Keratinocyte (primary cell): ENCODE data around the gene FTCD. TPM values are rescaled to one million over a fixed set of nuclear protein-coding genes. Genes with fewer than 3 reads are reported as not detected.

Experiments used
- DNase-seq: peaks from one replicate; pipeline ENCODE4 v3.0.0-alpha.2; 2011; ENCODE audit warnings: low read depth, missing footprints, low spot score
- FAIRE-seq: peaks from 2 replicates; lab custom pipeline; 2011; peaks lifted over from hg19 to GRCh38; lab: Jason Lieb, UNC
- H2AFZ ChIP-seq: 2 replicates; pipeline ENCODE4 v1.6.0; 2012; ENCODE audit warnings: low read length, control low read depth, inconsistent platforms; ENCODE audit not compliant: control insufficient read depth
- H3K27ac ChIP-seq: 2 replicates; pipeline ENCODE4 v1.5.1; 2011; ENCODE audit warnings: low read length; ENCODE audit not compliant: control insufficient read depth, insufficient read depth
- H3K27me3 ChIP-seq: 3 replicates; pipeline ENCODE4 v1.6.0; 2011; ENCODE audit warnings: low read length; ENCODE audit not compliant: control insufficient read depth, insufficient read depth; ENCODE audit errors: extremely low read depth
- H3K36me3 ChIP-seq, 2 experiments: 2 replicates in 1 of 2; 3 replicates in 1 of 2; pipeline ENCODE4 v1.5.1; 2011; ENCODE audit warnings: low read length in 2 of 2, mild to moderate bottlenecking in 1 of 2; ENCODE audit not compliant: control insufficient read depth in 2 of 2, insufficient read depth in 2 of 2; ENCODE audit errors: extremely low read depth in 1 of 2
- H3K4me1 ChIP-seq: 3 replicates; pipeline ENCODE4 v1.5.1; 2011; ENCODE audit warnings: low read length; ENCODE audit not compliant: control insufficient read depth, insufficient read depth; ENCODE audit errors: extremely low read depth
- H3K4me2 ChIP-seq: 3 replicates; pipeline ENCODE4 v1.6.0; 2011; ENCODE audit warnings: low read depth, low read length; ENCODE audit not compliant: control insufficient read depth, insufficient read depth; ENCODE audit errors: extremely low read depth
- H3K4me3 ChIP-seq, 3 experiments: fragments of 200-600 bp in 1 of 3; sonication (generic) in 1 of 3; 2 replicates in 2 of 3; 3 replicates in 1 of 3; pipeline ENCODE4 v1.5.1; 2011 to 2016; ENCODE audit warnings: low read length in 3 of 3, mild to moderate bottlenecking in 3 of 3, control low read depth in 2 of 3, inconsistent platforms in 1 of 3, low read depth in 1 of 3, mixed read lengths in 1 of 3, mixed run types in 1 of 3, moderate library complexity in 1 of 3; ENCODE audit not compliant: control insufficient read depth in 2 of 3, insufficient read depth in 2 of 3; ENCODE audit errors: extremely low read depth in 1 of 3
- H3K79me2 ChIP-seq: 2 replicates; pipeline ENCODE4 v1.6.0; 2012; ENCODE audit warnings: low read length; ENCODE audit not compliant: control insufficient read depth, insufficient read depth
- H3K9ac ChIP-seq: 3 replicates; pipeline ENCODE4 v1.6.0; 2011; ENCODE audit warnings: low read length; ENCODE audit not compliant: control insufficient read depth, insufficient read depth; ENCODE audit errors: extremely low read depth
- H3K9me1 ChIP-seq: 3 replicates; pipeline ENCODE4 v1.6.0; 2011; ENCODE audit warnings: low read length; ENCODE audit not compliant: control insufficient read depth, insufficient read depth; ENCODE audit errors: extremely low read depth
- H3K9me3 ChIP-seq: 2 replicates; pipeline ENCODE4 v1.5.1; 2012; ENCODE audit warnings: low read depth, low read length; ENCODE audit not compliant: control insufficient read depth
- H4K20me1 ChIP-seq: 3 replicates; pipeline ENCODE4 v1.6.0; 2011; ENCODE audit warnings: low read length; ENCODE audit not compliant: control insufficient read depth, insufficient read depth; ENCODE audit errors: extremely low read depth
- CTCF ChIP-seq, 3 experiments: IDR thresholded peaks in 1 of 3; conservative IDR thresholded peaks in 1 of 3; optimal IDR thresholded peaks in 1 of 3; 2 replicates in 2 of 3; 3 replicates in 1 of 3; pipeline versions ENCODE3 to v1.5.1; 2011; ENCODE audit warnings: low read length in 3 of 3, mild to moderate bottlenecking in 3 of 3, moderate library complexity in 2 of 3, control low read depth in 1 of 3, inconsistent platforms in 1 of 3; ENCODE audit not compliant: insufficient read depth in 2 of 3; ENCODE audit errors: extremely low read depth in 1 of 3
- EZH2 ChIP-seq: IDR thresholded peaks from one replicate; pipeline ENCODE4 v1.6.1; 2012; ENCODE audit warnings: inconsistent platforms, mild to moderate bottlenecking, low read length, moderate library complexity
- dilution Hi-C: fragments of 300-500 bp; cut with MboI; formaldehyde crosslinking; loops from one replicate; pipeline ENCODE4 v1.7.0; 2020; ENCODE audit warnings: low sequenced_read_pairs; ENCODE audit not compliant: extremely low pct_ligation_motif_present
- polyA minus RNA-seq, 3 experiments: library from RNA; depleted of rRNA, polyadenylated mRNA; stranded (reverse); fragments of >200 nt; gene quantifications; 1 replicate in 1 of 3; 2 replicates in 1 of 3; 3 replicates in 1 of 3; pipeline ENCODE4 v1.2.3, GENCODE V29; 2011
- polyA plus RNA-seq, 5 experiments: library from polyadenylated mRNA; depleted of rRNA in 3 of 5; stranded (reverse) in 3 of 5; stranded (forward) in 1 of 5; unstranded in 1 of 5; fragments of >200 nt; gene quantifications; 1 replicate in 1 of 5; 2 replicates in 3 of 5; 3 replicates in 1 of 5; pipeline versions ENCODE4 v1.2.1 to v1.2.3, GENCODE V29; 2011 to 2012; ENCODE audit warnings: missing spikeins in 2 of 5, low read depth in 1 of 5, low replicate concordance in 1 of 5

The FTCD gene, protein sequence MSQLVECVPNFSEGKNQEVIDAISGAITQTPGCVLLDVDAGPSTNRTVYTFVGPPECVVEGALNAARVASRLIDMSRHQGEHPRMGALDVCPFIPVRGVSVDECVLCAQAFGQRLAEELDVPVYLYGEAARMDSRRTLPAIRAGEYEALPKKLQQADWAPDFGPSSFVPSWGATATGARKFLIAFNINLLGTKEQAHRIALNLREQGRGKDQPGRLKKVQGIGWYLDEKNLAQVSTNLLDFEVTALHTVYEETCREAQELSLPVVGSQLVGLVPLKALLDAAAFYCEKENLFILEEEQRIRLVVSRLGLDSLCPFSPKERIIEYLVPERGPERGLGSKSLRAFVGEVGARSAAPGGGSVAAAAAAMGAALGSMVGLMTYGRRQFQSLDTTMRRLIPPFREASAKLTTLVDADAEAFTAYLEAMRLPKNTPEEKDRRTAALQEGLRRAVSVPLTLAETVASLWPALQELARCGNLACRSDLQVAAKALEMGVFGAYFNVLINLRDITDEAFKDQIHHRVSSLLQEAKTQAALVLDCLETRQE
- 0.08 TPM in 1 of 3 replicates, not detected in the others for polyA plus RNA-seq
- polyA plus RNA-seq (2011; ENCODE audit: low read depth) = not detected
- polyA plus RNA-seq (2011; cell fraction: cytosol; rRNA removed) = not detected in 2 replicates
- 0.28 and 0.68 TPM in 2 replicates for polyA plus RNA-seq (2011; cell fraction: nucleus; rRNA removed)
- 0.47 TPM in 1 of 2 replicates, not detected in the other for polyA plus RNA-seq (2012; ENCODE audit: low replicate concordance)
- polyA minus RNA-seq = not detected in 3 replicates
- not detected for polyA minus RNA-seq (2011; cell fraction: cytosol; rRNA and poly(A)+ RNA removed)
- polyA minus RNA-seq (2011; cell fraction: nucleus; rRNA and poly(A)+ RNA removed) = not detected in 2 replicates

- no peak for FAIRE-seq
- H3K9me3 ChIP-seq = no peaks in the 10 kb centered on the region
- TF ChIP-seq EZH2 (no peak), CTCF (optimal IDR thresholded peaks at IDR 0.05 in 1 of 3, IDR thresholded peaks at IDR 0.05 in 1 of 3, conservative IDR thresholded peaks at IDR 0.05 in 1 of 3; ENCODE audit: extremely low read depth in 1 of 3, insufficient read depth in 2 of 3, low read length in 3 of 3) (no peak)
These were observed at the start of gene FTCD for GRCh38 chr21:46155514-46156377. TSS of gene FTCD (minus strand) at chr21:46155579. CDS start at chr21:46155523, 56 bp downstream.

GRCh38 chr21:46205166-46205565 is 49.8 kb upstream of the FTCD start:
- FAIRE-seq = no peak

More at GRCh38 chr21:46155514-46156377, at the start of gene FTCD:
- no peak within 1 kb of the TSS for H3K4me3 ChIP-seq
- dilution Hi-C loops = no loop called here
- H4K20me1 ChIP-seq = no peaks in the 10 kb centered on the region
- no peak for DNase-seq
- no peaks in the 10 kb centered on the region for H3K4me1 ChIP-seq
- no peaks in the 10 kb centered on the region for H3K79me2 ChIP-seq
- H3K9ac ChIP-seq = no peak within 1 kb of the TSS
- no peaks in the 10 kb centered on the region for H3K9me1 ChIP-seq
- H3K36me3 ChIP-seq = no peaks in the 10 kb centered on the region
- no peaks in the 10 kb centered on the region for H3K27me3 ChIP-seq
- no peak within 1 kb of the TSS for H2AFZ ChIP-seq
- no peak within 1 kb of the TSS for H3K4me2 ChIP-seq
- H3K27ac ChIP-seq = no peak within 1 kb of the TSS

More at GRCh38 chr21:46205166-46205565, 49.8 kb upstream of the FTCD start:
- Histone ChIP-seq H2AFZ (no peak overlapping the region), H3K27me3 (no peaks in the 10 kb centered on the region), H3K9me3 (no peaks in the 10 kb centered on the region), H3K4me1 (no peaks in the 10 kb centered on the region), H3K79me2 (peaks cover 10% of the 10 kb centered on the region), H3K9me1 (no peaks in the 10 kb centered on the region), H3K9ac (no peak overlapping the region), H3K4me2 (no peak overlapping the region), H3K27ac (no peak overlapping the region), H3K4me3 (no peak overlapping the region), H3K36me3 (peaks cover 53 to 58% of the 10 kb centered on the region in 2 experiments), H4K20me1 (no peaks in the 10 kb centered on the region)
- dilution Hi-C loops = no loop called here
- DNase-seq = no peak
- no peak for TF ChIP-seq EZH2
- no peak for TF ChIP-seq CTCF (optimal IDR thresholded peaks at IDR 0.05 in 1 of 3, IDR thresholded peaks at IDR 0.05 in 1 of 3, conservative IDR thresholded peaks at IDR 0.05 in 1 of 3; ENCODE audit: extremely low read depth in 1 of 3, insufficient read depth in 2 of 3, low read length in 3 of 3)
